ENCODE results near the gene KIF1A.

GRCh38 chr2:240858871-240859270, 38.9 kb upstream of the KIF1A start:
- TF ChIP-seq CTCF (IDR thresholded peaks at IDR 0.05; ENCODE audit: insufficient read depth, low read length) (no peak), SPI1 (IDR thresholded peaks at IDR 0.05; ENCODE audit: borderline replicate concordance, low read depth) (no peak), POLR2AphosphoS5 (IDR thresholded peaks at IDR 0.05; ENCODE audit: low read depth) (no peak)
- TF ChIP-seq, protein P1, sequence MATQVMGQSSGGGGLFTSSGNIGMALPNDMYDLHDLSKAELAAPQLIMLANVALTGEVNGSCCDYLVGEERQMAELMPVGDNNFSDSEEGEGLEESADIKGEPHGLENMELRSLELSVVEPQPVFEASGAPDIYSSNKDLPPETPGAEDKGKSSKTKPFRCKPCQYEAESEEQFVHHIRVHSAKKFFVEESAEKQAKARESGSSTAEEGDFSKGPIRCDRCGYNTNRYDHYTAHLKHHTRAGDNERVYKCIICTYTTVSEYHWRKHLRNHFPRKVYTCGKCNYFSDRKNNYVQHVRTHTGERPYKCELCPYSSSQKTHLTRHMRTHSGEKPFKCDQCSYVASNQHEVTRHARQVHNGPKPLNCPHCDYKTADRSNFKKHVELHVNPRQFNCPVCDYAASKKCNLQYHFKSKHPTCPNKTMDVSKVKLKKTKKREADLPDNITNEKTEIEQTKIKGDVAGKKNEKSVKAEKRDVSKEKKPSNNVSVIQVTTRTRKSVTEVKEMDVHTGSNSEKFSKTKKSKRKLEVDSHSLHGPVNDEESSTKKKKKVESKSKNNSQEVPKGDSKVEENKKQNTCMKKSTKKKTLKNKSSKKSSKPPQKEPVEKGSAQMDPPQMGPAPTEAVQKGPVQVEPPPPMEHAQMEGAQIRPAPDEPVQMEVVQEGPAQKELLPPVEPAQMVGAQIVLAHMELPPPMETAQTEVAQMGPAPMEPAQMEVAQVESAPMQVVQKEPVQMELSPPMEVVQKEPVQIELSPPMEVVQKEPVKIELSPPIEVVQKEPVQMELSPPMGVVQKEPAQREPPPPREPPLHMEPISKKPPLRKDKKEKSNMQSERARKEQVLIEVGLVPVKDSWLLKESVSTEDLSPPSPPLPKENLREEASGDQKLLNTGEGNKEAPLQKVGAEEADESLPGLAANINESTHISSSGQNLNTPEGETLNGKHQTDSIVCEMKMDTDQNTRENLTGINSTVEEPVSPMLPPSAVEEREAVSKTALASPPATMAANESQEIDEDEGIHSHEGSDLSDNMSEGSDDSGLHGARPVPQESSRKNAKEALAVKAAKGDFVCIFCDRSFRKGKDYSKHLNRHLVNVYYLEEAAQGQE (IDR thresholded peaks at IDR 0.05; ENCODE audit: insufficient replicate concordance, low read depth), result no peak

Data from HL-60 (cell line).